IPS-NIHi7 (cell line): Measurements from ENCODE around the gene NOTCH2.
"Not testable (repeated sequence)": the region's sequence is repeated elsewhere in the genome, so short reads cannot be mapped to it uniquely, and the experiment has no call there.

Experiments used
- DNase-seq: peaks from one replicate; pipeline ENCODE4 v3.0.0; 2012; ENCODE audit warnings: mixed read lengths; ENCODE audit errors: extremely low spot score

Gene NOTCH2

DNA sequence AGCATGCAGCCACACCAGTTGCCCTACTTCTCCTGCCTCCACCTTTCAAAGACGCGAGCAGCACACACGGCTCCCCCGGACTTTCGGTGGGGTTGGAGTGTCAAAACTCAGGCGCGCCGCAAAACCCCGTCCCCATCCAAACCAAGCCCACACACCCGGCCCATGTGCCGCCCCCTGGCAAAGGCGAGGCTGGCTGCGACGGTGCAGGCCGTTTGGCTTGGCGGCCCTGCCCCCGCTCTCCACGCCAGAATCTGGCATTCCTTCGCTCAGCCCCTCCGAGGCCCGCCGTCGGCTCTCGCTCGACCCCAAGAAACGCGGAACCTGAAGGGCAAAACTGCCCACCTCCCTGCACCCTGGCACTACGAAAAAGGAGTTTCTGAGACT is 787 bp downstream of the NOTCH2 start:
- not testable (repeated sequence) for DNase-seq

DNA sequence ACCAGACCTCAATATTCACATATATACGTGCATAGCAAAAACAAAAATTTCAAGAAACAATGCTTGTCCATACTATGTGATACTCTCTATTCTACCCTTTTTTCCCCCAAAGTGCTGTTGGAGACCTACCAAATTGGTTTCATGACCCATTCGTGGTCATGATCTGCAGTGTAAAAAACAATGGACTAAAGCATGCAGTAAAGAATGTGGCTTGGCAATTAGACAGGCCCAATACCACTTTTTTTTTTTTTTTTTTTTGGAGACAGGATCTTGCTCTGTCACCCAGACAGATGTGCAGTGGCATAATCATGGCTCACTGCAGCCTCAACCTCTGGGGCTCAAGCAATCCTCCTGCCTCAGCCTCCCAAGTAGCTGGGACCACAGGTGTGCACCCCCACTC is 21.3 kb downstream of the NOTCH2 start:
- not testable (repeated sequence) for DNase-seq

DNA sequence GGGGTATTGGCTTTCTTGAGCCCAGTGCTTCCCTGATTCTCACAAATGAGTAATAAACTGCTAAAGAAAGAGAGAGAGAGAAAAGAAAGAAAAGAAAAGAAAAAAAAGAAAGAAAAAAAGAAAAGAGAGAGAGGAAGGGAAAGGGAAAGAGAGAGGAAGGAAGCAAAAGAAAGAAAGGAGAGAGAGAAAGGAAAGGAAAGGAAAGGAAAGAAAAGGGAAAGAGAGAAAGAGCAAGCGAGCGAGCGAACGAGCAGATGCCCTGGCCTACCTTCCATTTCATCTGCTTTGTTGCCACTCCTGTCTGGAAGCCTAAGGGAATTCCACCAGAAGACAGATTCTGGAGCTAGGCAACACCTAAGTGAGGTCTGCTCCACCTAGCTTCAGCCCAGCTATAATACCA is 27.7 kb downstream of the NOTCH2 start:
- not testable (repeated sequence) for DNase-seq

DNA sequence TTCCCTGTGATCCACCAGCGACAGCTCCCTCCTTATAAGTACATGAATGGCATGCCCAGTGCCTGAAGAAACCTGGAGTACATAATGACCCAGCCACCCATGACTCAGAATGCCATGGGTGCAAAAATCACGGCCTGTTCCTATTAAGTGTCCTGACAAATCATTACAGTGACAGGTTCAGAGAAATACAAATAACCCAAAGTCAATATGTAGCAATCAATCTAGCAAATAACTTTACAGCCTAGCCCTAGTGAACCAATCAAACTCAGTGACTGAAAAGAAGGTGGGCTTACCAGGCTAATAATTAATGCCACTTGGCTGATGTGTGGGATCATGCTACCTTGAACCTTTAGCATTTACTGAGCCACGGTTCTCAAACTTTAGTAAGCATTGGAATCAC is 37.2 kb downstream of the NOTCH2 start:
- DNase-seq: not testable (repeated sequence)

DNA sequence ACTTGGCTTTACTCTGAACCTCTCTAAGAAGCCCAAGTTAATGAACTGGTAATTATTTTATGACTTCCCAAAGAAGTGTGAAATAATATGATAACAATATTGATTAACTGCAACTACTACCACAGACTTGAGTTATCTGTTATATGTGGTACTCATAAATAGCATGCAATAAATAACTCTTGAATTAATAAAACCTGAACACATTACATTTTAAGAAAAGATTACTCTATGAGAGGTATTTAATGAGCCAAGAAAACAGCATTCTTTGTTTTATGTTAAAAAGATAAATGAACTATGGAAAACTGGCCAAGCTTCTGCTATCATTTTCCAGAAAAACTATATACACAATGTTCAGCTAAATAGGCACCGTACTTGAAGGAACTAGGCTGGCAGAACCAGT is 45.7 kb downstream of the NOTCH2 start:
- not testable (repeated sequence) for DNase-seq

DNA sequence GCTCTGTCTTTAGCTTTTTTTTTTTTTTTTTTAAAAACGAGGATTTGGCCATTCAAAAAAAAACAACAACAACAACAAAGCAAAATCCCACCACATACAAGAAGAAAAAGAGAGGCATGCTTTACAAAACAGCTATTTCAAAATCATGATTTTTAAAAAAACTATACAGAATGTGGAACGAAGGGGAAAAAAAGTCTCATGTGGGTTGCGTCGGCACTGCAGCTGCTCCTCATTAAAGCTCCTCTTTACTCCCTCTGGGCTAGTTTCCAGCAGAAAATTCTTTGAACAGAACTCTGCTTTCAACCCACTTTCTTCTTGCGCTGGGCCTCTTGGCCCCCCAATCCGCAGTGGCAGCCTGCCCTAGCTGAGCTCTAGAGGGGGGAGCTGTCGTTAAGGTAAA is 54.5 kb downstream of the NOTCH2 start:
- DNase-seq: not testable (repeated sequence)

DNA sequence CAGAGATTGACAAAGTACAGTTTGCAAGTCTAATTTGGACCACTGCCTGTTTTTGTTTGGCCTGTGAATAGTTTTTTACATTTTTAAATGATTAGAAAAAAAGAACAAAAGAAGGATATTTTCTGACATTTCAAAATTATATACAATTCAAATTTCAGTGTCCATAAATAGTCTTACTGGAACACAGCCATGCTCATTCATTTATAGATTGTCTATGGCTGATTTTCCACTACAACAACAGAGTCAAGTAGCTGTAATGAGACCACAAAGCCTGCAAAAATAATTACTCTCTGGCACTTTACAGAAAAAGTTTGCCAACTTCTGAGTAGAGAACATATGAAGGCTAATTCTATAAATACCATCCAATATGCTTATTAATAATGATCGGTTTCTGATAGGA is 61.1 kb downstream of the NOTCH2 start:
- DNase-seq: not testable (repeated sequence)

DNA sequence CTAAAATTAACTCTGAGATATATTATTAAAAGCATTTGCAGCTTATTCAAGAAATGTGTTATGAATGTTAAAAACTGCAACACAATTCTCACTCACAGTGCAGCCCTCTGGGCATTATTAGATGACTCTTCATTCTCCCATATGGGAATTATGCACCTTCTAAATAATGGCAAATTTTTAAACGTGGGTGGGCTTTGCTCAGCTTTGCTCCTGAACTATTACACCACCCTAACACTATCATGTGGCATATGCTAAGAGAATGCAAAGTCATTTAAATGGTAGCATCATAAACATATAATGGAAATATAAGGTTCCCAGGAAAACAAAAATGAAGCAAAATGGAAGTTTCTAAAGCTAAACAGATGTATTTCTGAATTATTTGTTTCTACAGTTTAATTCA is 61.6 kb downstream of the NOTCH2 start:
- DNase-seq: not testable (repeated sequence)

DNA sequence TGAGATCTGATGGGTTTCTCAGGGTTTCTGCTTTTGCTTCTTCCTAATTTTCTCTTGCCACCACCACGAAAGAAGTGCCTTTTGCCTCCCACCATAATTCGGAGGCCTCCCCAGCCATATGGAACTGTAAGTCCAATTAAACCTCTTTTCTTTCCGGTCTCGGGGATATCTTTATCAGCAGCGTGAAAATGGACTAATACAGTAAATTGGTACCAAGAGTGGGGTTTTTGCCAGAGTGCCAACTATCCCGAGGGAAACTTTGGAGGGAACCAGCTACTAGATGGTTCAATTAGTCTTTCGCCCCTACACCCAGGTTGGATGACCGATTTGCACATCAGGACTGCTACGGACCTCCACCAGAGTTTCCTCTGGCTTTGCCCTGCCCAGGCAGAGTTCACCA is 68.4 kb downstream of the NOTCH2 start:
- not testable (repeated sequence) for DNase-seq

DNA sequence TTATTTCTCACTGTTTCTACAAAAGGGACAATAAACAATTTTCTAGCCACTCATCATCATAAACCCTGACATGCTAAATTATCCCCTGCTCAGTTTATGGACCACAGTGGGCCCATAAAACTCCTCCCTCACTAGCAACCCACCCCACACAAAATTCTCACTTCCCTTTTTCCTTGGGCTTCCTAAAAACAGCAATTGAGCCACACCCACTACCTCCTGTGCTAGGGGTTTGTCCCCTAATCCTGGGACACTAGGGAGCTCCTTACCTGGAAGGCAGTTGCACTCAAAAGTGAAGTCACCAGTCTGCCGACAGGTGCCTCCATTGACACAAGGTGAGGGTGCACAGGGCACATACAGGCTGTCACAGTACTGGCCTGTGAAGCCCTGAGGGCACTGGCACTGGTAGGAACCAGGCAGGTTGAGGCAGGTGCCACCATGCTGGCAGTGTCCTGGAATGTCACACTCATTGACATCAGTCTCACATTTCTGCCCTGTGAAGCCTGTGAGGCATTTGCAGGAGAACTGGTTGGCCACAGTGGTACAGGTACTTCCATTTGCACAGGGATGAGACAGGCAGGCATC is 72.6 kb downstream of the NOTCH2 start:
- DNase-seq: not testable (repeated sequence)

DNA sequence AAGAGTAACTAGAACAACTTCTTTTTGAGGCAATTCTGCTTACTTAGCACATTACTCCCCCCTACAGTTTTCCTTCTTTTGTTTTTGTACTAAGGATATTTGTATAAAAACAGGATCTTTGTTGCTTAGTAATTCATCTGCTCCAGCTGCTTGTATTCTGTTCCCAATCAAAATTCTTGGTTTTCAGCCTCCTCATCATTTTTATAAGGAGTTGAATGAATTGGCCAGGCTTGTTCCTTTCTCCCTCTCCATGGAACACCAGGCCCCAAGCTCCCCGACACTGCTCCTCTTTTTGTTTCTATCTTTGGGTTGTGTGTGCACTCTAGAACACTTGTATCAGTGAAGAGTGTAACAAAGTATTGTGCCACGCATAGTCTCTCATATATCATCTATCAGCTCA is 73.5 kb downstream of the NOTCH2 start:
- not testable (repeated sequence) for DNase-seq

DNA sequence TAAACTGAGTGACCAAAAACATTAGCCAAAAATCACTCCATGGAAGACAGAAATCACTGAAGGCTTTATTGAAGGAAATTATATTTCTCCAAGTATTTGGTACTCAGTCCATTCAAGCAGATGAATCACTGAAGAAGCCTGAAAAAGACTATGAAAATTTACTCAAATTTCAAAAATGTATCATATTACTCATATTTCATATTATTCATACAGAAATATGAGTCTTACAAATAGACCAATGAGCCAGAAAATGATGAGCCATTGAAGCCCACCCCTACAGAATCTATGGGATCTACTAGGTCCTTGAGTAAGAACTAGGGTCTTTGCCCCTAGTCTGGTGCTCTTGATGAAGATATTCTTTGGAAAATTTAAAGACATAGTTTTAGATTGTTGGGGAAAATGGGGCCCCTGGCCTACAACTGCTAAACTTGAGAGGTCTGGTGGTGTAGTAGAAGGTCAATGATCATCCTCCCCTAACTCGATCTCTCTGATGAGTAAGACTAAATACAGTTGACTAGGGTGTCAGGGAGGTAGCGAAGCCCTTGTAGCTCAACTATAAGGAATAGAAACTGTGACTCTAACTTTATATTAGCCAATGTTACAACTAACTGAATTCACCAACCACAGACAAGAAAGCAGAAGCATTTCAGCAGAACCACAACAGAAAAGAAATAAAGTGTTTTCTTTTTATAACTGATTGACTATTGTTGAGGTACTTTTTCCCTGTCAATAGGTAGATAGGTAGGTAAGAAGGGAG is 81.0 kb downstream of the NOTCH2 start:
- DNase-seq: no peak

DNA sequence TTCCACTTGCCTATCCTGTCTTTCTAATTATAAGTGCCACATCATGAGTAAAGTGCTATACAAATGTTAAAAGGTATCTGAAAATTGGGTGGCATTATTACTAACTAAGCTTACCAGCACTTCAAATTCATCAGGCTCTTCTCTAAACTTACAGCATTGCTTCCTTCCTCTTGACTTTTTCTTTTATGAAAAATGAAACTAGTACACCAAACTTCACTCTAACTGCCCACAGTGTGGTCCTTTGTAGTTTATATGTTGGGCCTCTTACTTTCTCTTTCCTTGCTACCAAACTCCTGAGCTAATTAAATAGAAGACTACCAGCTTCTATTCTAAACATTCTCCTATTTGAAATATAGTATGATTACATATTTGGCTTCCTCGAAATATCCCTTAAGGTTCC is 81.8 kb downstream of the NOTCH2 start:
- no peak for DNase-seq

DNA sequence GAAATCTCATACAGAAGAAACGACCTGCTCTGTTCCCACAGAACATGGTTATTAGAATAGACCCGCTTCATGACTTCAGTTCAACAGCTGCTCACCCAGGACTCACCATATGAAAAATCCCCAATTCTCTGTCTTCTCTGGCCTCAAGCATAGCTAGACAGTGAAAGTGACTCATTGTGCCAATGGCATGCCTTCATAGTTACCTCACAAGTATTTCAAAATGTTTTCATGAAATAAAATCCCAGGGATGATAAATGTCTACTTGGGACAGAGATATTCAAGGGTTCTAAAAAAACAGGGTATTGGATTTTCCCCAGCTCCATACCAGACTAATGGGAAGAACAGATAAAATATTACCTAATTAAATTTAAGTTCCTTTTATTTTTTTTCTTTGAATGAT is 82.3 kb downstream of the NOTCH2 start:
- no peak for DNase-seq

DNA sequence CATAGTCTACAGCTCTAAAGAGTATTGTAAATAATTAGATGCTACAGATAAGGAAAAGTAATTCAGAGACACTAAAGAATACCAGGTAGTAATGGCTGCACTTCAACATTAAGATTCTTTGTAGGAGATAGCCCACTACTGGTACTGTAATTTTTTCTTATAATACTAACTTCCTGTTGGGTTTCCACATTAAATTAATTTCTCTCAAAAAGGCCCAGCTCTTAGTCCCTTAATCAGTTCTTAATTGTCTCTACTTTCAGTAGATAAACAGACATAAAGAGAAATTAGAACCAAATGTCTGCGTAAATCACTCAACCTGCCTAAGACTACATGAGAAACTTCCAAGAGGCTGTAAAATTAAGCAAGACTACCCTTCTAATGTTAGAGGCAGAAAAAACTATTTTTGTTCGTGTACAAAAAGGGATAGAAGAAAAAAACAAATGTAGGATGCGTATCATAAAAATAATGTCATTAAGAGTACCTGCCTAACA is 83.4 kb downstream of the NOTCH2 start:
- DNase-seq: no peak

DNA sequence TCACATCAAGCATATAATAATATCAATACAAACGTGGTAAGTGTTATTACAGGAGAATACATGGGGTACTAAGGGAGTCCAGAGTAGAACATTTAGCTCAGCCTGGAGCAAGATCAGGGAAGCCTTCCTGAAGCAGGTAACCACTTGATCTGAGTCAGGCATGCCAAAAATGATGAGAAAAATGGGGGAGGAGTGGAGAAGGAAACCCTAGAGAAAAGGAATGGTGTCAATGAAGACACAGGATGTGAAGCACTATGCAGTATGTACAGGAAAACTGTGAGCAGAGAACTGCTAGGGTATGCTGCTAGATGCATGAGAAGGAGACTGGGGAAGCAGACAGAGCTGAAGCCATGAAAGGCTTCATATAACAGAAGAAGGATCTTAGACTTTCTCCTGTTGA is 84.7 kb downstream of the NOTCH2 start:
- no peak for DNase-seq

DNA sequence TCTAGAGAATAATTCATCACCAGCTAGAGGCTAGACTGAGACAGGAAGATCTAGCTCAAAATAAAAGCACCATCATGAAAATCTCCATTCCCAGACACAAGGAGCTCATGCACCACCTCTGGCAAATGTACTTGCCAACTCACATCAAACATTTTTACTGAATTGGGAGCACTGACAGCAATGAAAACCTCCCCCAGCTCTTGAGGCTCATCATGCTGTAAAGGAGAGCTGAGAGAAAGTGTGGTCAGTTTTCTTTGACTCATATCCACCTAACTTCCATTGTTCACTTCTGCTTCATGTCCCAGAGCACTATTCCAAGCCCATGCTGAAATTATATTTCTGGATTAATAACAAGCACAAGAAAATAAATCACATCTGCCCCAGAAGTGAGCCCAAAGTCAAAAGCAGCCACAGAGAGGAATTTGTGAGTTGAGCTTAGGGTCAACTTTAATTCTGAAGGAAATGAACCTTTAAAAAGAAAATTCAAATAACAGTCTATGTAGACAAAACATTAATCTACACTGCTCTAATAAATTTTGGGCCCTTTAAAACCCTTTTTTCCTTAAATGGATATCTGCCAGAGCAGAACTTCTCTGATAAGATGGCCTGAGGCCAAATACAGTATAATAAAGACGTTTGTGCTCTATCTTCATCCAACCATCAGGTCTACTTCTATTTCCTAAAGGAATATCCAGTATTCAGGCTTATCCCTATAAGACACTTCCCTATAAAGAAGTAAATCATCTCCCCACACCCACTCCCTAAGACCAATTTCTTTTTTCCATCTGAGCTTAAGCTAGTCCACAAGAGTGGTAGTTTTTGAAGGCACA is 87.3 kb downstream of the NOTCH2 start:
- DNase-seq: no peak

DNA sequence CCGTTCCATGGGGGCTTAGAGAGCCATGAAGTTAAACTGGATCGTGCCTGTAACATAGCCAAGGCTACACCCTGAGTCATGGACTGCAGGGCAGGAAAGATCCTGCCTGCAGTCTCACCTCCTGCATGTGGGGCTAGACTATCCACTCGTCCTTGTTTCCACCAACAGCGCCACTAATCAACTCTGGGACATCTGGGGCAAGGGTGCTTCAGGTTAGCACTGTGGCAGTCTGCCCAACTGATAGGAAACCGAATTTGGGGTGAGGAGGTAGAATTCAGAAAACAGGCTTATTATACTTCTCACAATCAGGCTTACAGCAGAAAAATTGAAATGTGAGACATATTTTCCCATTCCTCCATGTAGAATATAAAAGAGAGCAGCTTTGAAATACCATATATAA is 88.0 kb downstream of the NOTCH2 start:
- no peak for DNase-seq

DNA sequence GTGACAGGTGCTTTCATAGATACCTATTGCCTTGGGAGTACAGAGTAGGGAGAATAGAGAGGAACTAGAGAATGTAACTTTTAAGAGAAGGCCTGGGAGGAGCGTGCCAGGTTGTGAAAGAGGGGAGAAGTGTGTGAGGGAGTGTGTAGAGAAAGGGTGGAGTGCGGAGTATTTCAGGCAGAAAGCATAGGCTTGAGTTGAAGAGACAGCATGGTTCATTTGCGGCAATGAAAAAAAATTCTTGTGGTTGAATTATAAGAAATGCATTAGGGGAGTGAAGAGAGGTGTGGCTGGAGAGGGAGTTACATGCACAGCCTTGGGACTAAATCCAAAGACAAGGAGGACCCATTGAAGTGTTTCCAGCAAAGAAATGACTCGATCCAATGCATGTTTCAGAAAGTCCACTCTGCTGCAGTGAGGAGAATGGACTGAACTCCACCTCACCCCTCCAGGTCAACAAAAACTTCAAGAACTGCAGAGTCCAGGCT is 91.4 kb downstream of the NOTCH2 start:
- no peak for DNase-seq

DNA sequence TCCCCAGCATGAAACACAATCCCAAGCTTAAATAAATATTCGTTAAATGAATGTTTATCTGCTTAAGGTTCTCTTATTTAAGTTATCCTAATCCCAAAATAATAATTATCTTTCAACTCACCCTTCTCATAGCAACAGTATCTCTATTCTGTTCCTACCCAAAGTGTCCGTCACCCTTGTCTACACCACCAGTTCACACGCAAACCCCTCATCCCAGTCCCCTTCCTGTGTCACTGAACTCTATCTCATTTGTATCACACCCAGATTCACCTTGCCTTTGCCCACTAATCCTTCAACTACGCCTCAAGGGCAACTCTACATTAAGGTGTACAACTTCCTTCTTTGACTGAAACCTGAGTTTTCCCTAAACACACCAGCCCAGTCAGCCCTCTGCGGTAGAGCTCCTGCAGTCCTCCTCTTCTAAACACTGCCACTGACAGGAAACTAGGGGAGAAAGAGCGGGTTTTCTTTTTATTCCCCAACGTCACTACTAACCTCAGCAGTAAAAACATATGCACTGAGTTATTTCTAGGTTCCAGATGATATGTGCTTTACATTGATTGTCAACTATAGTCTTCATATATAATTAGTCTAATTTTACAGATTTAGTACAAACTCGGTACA is 92.2 kb downstream of the NOTCH2 start:
- DNase-seq: not testable (repeated sequence)

DNA sequence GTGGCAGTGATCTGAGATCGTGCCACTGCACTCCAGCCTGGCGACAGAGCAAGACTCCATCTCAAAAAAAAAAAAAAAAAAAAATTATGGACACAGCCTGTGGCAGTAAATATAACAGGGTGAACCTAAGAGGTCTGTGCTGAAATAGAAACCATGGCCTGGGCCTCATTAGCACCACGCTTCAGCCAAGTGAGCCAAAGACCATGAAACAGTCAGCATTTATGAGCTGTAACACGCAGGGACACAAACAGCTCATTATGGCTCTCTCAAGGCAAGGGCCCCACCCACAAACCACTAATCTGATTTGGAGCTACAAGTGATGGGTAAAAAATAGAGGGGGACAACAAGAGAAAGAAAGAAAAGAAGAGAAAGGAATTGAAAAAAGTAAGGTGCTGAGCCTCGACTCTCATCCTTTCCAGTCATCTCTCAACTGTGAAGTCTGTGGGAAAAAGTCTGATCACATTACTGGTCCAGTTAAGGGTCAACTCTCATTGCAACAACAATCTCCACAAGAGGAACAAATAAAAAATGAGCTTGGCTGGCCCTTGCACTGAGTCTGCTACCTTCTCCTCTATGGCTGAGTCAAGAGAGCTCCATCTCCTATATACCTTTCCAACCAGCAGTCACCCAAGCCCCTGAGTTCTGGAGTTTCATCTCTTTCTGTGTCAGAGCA is 93.7 kb downstream of the NOTCH2 start:
- not testable (repeated sequence) for DNase-seq
